ENCODE measurements around the gene HDAC10.

HDAC10 gene

GRCh38 chr22:50255099-50255498 lies 4.0 kb upstream of the HDAC10 start:
- no peak for DNase-seq (ENCODE audit: low read depth)
- no peak for TF ChIP-seq CTCF (IDR thresholded peaks at IDR 0.05; ENCODE audit: control insufficient read depth, insufficient read depth, low read depth, low read length, missing control alignments)
- H3K4me3 ChIP-seq (ENCODE audit: control insufficient read depth, low read depth, low read length): no peak overlapping the region

GRCh38 chr22:50253941-50254340 lies 2.9 kb upstream of the HDAC10 start:
- no peak for TF ChIP-seq CTCF (IDR thresholded peaks at IDR 0.05; ENCODE audit: control insufficient read depth, insufficient read depth, low read depth, low read length, missing control alignments)
- DNase-seq (ENCODE audit: low read depth): no peak
- H3K4me3 ChIP-seq (ENCODE audit: control insufficient read depth, low read depth, low read length): no peak overlapping the region

GRCh38 chr22:50253046-50253915 lies 2.2 kb upstream of the HDAC10 start:
- no peak overlapping the region for H3K4me3 ChIP-seq (ENCODE audit: control insufficient read depth, low read depth, low read length)
- no peak for TF ChIP-seq CTCF (IDR thresholded peaks at IDR 0.05; ENCODE audit: control insufficient read depth, insufficient read depth, low read depth, low read length, missing control alignments)
- no peak for DNase-seq (ENCODE audit: low read depth)

- no peak for DNase-seq (ENCODE audit: low read depth)
- H3K4me3 ChIP-seq (ENCODE audit: control insufficient read depth, low read depth, low read length): no peak overlapping the region
Observed at GRCh38 chr22:50252082-50253045, 1.3 kb upstream of the HDAC10 start.

GRCh38 chr22:50251477-50252081 lies 514 bp upstream of the HDAC10 start:
- H3K4me3 ChIP-seq (ENCODE audit: control insufficient read depth, low read depth, low read length): peak overlapping the region; percentile 8; the same call in 1 of the 2 replicates
- DNase-seq (ENCODE audit: low read depth): no peak

More at GRCh38 chr22:50252082-50253045, 1.3 kb upstream of the HDAC10 start:
- peak; percentile 83 for TF ChIP-seq CTCF (IDR thresholded peaks at IDR 0.05; ENCODE audit: control insufficient read depth, insufficient read depth, low read depth, low read length, missing control alignments)

More at GRCh38 chr22:50251477-50252081, 514 bp upstream of the HDAC10 start:
- TF ChIP-seq CTCF (IDR thresholded peaks at IDR 0.05; ENCODE audit: control insufficient read depth, insufficient read depth, low read depth, low read length, missing control alignments): no peak

Data from AG09309 (cell line).